HCT116 (cell line): Measurements from ENCODE around the gene COX6B2. TPM values are rescaled to one million over a fixed set of nuclear protein-coding genes. Genes with fewer than 3 reads are reported as not detected.
A peak's percentile ranks its signal among the peaks of the same experiment; 100 is the strongest.

Source experiments
- ATAC-seq: fragments of 200-7000 bp; cut with Tn5 transposase; 2 replicates; pipeline ENCODE4 v1.9.1; 2020; ENCODE audit warnings: mild to moderate bottlenecking, moderate library complexity
- BruUV-seq: library from RNA; stranded (reverse); fragments of 400-500 nt; replicated peaks from 2 replicates; lab custom pipeline; 2021; lab: Mats Ljungman, UMichigan
- CTCF ChIA-PET: fragments of 300-600 bp; sonication (Branson Sonifier 250); formaldehyde crosslinking; loops from one replicate; lab custom pipeline; 2021; ENCODE audit warnings: antibody characterized with exemption; lab: Charles Lee
- POLR2A ChIA-PET: fragments of 300-600, 350-600 bp; sonication (Branson Sonifier 250); formaldehyde crosslinking; loops from one replicate; lab custom pipeline; 2021; ENCODE audit warnings: antibody characterized with exemption; lab: Charles Lee
- RAD21 ChIA-PET, 2 experiments: fragments of 300-600 bp; sonication (Branson Sonifier 250); formaldehyde crosslinking; loops; one replicate each; lab custom pipeline; 2023; ENCODE audit warnings: low total read pairs in 2 of 2; ENCODE audit not compliant: uncharacterized antibody in 2 of 2, unreplicated experiment in 2 of 2, low non-redundant PET in 1 of 2; lab: Charles Lee
- DNase-seq: peaks from one replicate; pipeline ENCODE4 v3.0.0-alpha.2; 2010; ENCODE audit warnings: low read depth, low spot score
- H2AFZ ChIP-seq: fragments of 200-600 bp; shearing (Covaris generic), sonication (generic); 2 replicates; pipeline ENCODE4 v1.6.1; 2017; ENCODE audit warnings: low read depth, mixed run types, mixed read lengths, antibody characterized with exemption, low read length; ENCODE audit not compliant: poor library complexity, severe bottlenecking
- H3K27ac ChIP-seq: 2 replicates; pipeline ENCODE4 v1.5.1; 2012; ENCODE audit warnings: low read depth, low read length
- H3K27me3 ChIP-seq: fragments of 200-600 bp; sonication (generic); 2 replicates; pipeline ENCODE4 v1.6.1; 2016; ENCODE audit warnings: mixed run types, low read length, mixed read lengths; ENCODE audit not compliant: insufficient read depth
- H3K36me3 ChIP-seq, 2 experiments: fragments of 200-500 bp in 1 of 2; fragments of 200-600 bp in 1 of 2; sonication (Bioruptor generic) in 1 of 2; sonication (generic) in 1 of 2; 2 replicates each; pipeline versions ENCODE4 v1.5.1 to v1.6.1; 2014 to 2016; ENCODE audit warnings: low read length in 2 of 2, inconsistent platforms in 1 of 2, mixed read lengths in 1 of 2, mixed run types in 1 of 2; ENCODE audit not compliant: insufficient read depth in 2 of 2, control insufficient read depth in 1 of 2
- H3K4me1 ChIP-seq, 2 experiments: fragments of 200-600 bp in 1 of 2; sonication (generic) in 1 of 2; 2 replicates each; pipeline versions ENCODE4 v1.5.1 to v1.6.1; 2012 to 2017; ENCODE audit warnings: low read length in 2 of 2, inconsistent platforms in 1 of 2, mild to moderate bottlenecking in 1 of 2, mixed read lengths in 1 of 2, mixed run types in 1 of 2, moderate library complexity in 1 of 2; ENCODE audit not compliant: insufficient read depth in 2 of 2, control insufficient read depth in 1 of 2
- H3K4me2 ChIP-seq: fragments of 200-600 bp; sonication (generic); 2 replicates; pipeline ENCODE4 v1.6.1; 2017; ENCODE audit warnings: mixed run types, low read length, mixed read lengths
- H3K4me3 ChIP-seq, 2 experiments: fragments of 200-600 bp in 1 of 2; sonication (generic) in 1 of 2; replicated peaks in 1 of 2; 2 replicates each; pipeline ENCODE4 v1.5.1; 2011 to 2016; ENCODE audit warnings: low read length in 2 of 2, control low read depth in 1 of 2, low read depth in 1 of 2, mild to moderate bottlenecking in 1 of 2, mixed read lengths in 1 of 2, mixed run types in 1 of 2
- H3K79me2 ChIP-seq: fragments of 200-600 bp; sonication (generic); 2 replicates; pipeline ENCODE4 v1.6.1; 2017; ENCODE audit warnings: mild to moderate bottlenecking, mixed run types, low read length, moderate library complexity, mixed read lengths; ENCODE audit not compliant: insufficient read depth
- H3K9ac ChIP-seq: fragments of 200-600 bp; sonication (generic); 2 replicates; pipeline ENCODE4 v1.6.1; 2016; ENCODE audit warnings: low read length, mixed read lengths
- H3K9me2 ChIP-seq: fragments of 200-600 bp; sonication (generic), shearing (Covaris generic); 2 replicates; pipeline ENCODE4 v1.6.1; 2017; ENCODE audit warnings: mixed run types, mild to moderate bottlenecking, moderate library complexity; ENCODE audit not compliant: insufficient read depth
- H3K9me3 ChIP-seq, 2 experiments: fragments of 200-500 bp in 1 of 2; fragments of 200-600 bp in 1 of 2; sonication (Bioruptor generic) in 1 of 2; sonication (generic) in 1 of 2; 2 replicates each; pipeline ENCODE4 v1.6.1; 2014 to 2017; ENCODE audit warnings: low read length in 2 of 2, mixed read lengths in 2 of 2, inconsistent platforms in 1 of 2, low read depth in 1 of 2, mild to moderate bottlenecking in 1 of 2, mixed run types in 1 of 2, moderate library complexity in 1 of 2; ENCODE audit not compliant: control insufficient read depth in 1 of 2, insufficient read depth in 1 of 2
- H4K20me1 ChIP-seq: fragments of 200-600 bp; sonication (generic), shearing (Covaris generic); 2 replicates; pipeline ENCODE4 v1.6.1; 2017; ENCODE audit warnings: mixed run types, mild to moderate bottlenecking, moderate library complexity; ENCODE audit not compliant: insufficient read depth
- EGR1 ChIP-seq: IDR thresholded peaks from 2 replicates; pipeline ENCODE4 v1.6.1; 2012; ENCODE audit warnings: low read depth
- ELF1 ChIP-seq: IDR thresholded peaks from 2 replicates; pipeline ENCODE4 v1.6.1; 2012; ENCODE audit warnings: low read depth, borderline replicate concordance
- FOSL1 ChIP-seq: IDR thresholded peaks from 2 replicates; pipeline ENCODE4 v1.6.1; 2012; ENCODE audit warnings: low read depth
- POLR2A ChIP-seq: IDR thresholded peaks from 2 replicates; pipeline ENCODE4 v1.7.0; 2011; ENCODE audit warnings: borderline replicate concordance; ENCODE audit not compliant: insufficient read depth, insufficient read length; ENCODE audit errors: extremely low read depth
- POLR2AphosphoS5 ChIP-seq: IDR thresholded peaks from 2 replicates; pipeline ENCODE4 v1.6.1; 2011; ENCODE audit warnings: mild to moderate bottlenecking, low read depth, low read length, moderate library complexity
- SP1 ChIP-seq: IDR thresholded peaks from 2 replicates; pipeline ENCODE4 v1.6.1; 2012; ENCODE audit warnings: low read depth
- TCF7L2 ChIP-seq: IDR thresholded peaks from 2 replicates; pipeline ENCODE4 v1.7.0; 2011; ENCODE audit warnings: borderline replicate concordance, inconsistent platforms; ENCODE audit not compliant: insufficient read depth, insufficient read length; ENCODE audit errors: extremely low read depth
- ZFX ChIP-seq: fragments of 450-650 bp; IDR thresholded peaks from 2 replicates; pipeline ENCODE4 v1.6.1; 2017
- intact Hi-C: fragments of 100-400 bp; cut with micrococcal nuclease; formaldehyde crosslinking; loops from 2 replicates; pipeline ENCODE4 v1.10.0; 2022
- total RNA-seq: library from RNA; stranded (reverse); gene quantifications from one replicate; pipeline ENCODE4 v1.2.1, GENCODE V29; 2021; ENCODE audit not compliant: unreplicated experiment

Gene COX6B2
- total RNA-seq, 1 experiment from 2014 or later: 2.4 TPM

- peaks cover 48% of the 10 kb centered on the region; the same call in 1 of the 2 replicates for H4K20me1 ChIP-seq
- peak; percentile 23 for TF ChIP-seq POLR2A
- TF ChIP-seq POLR2AphosphoS5: peak; percentile 36
- no peak for TF ChIP-seq FOSL1
- peaks cover 34% of the 10 kb centered on the region for H3K79me2 ChIP-seq
- H3K9ac ChIP-seq: no peak overlapping the region
- H3K4me2 ChIP-seq: no peak overlapping the region
- CTCF ChIA-PET: interaction anchor here (1.6 kb wide), 1 partner anchor 90 kb away, joined by 3 read pairs; no protein-coding TSS in a partner anchor
- peaks cover 12 to 52% of the 10 kb centered on the region in 2 experiments for H3K4me1 ChIP-seq
- H3K27me3 ChIP-seq: no peaks in the 10 kb centered on the region
- H2AFZ ChIP-seq: no peak overlapping the region
- peaks cover 18 to 40% of the 10 kb centered on the region in 2 experiments for H3K36me3 ChIP-seq
- no peaks in the 10 kb centered on the region for H3K9me2 ChIP-seq
- H3K9me3 ChIP-seq: no peaks in the 10 kb centered on the region
- ATAC-seq: peak; percentile 11; the same call in 1 of the 2 replicates
- RAD21 ChIA-PET: no interaction called here
- POLR2A ChIA-PET: interaction anchor here (1.0 to 2.5 kb wide), 5 partner anchors 8 to 244 kb away, joined by 3 to 15 read pairs (median 4); no protein-coding TSS in a partner anchor
- DNase-seq: no peak
- H3K4me3 ChIP-seq: no peak overlapping the region
- no peak overlapping the region; the same call in 1 of the 2 replicates for H3K27ac ChIP-seq
- BruUV-seq: no TSS peak
- intact Hi-C loops: no loop called here
Measured at GRCh38 chr19:55391191-55391670, 36.7 kb upstream of the COX6B2 start.

- Histone ChIP-seq H2AFZ (no peak overlapping the region), H4K20me1 (peaks cover 48% of the 10 kb centered on the region; the same call in 1 of the 2 replicates), H3K79me2 (peaks cover 39% of the 10 kb centered on the region), H3K27ac (peak overlapping the region; percentile 25), H3K9me3 (no peaks in the 10 kb centered on the region), H3K9ac (no peak overlapping the region), H3K27me3 (no peaks in the 10 kb centered on the region), H3K4me2 (no peak overlapping the region), H3K4me1 (peaks cover 12 to 52% of the 10 kb centered on the region in 2 experiments), H3K36me3 (peaks cover 18 to 43% of the 10 kb centered on the region in 2 experiments), H3K9me2 (no peaks in the 10 kb centered on the region), H3K4me3 (no peak overlapping the region)
- CTCF ChIA-PET: interaction anchor here (1.6 kb wide), 1 partner anchor 89 kb away, joined by 3 read pairs; no protein-coding TSS in a partner anchor
- intact Hi-C loops: no loop called here
- DNase-seq (no peak), ATAC-seq (peak; percentile 13)
- BruUV-seq: no TSS peak
- POLR2A ChIA-PET: interaction anchor here (1.0 to 2.5 kb wide), 7 partner anchors 9 to 244 kb away, joined by 3 to 15 read pairs (median 4); partner anchors contain the start of gene UBE2S
- TF ChIP-seq SP1: no peak
- TF ChIP-seq TCF7L2: no peak
- no peak for TF ChIP-seq EGR1
- TF ChIP-seq ZFX: no peak
- TF ChIP-seq ELF1: no peak
- RAD21 ChIA-PET: no interaction called here
Measured at GRCh38 chr19:55390461-55390880, 36.0 kb upstream of the COX6B2 start.
